ENCODE results near the gene RALGDS. TPM values are rescaled to one million over a fixed set of nuclear protein-coding genes. Genes with fewer than 3 reads are reported as not detected.

RALGDS gene
- total and polyA plus RNA-seq, 2 experiments from 2014 or later: 8.6 to 20.3 TPM

DNA sequence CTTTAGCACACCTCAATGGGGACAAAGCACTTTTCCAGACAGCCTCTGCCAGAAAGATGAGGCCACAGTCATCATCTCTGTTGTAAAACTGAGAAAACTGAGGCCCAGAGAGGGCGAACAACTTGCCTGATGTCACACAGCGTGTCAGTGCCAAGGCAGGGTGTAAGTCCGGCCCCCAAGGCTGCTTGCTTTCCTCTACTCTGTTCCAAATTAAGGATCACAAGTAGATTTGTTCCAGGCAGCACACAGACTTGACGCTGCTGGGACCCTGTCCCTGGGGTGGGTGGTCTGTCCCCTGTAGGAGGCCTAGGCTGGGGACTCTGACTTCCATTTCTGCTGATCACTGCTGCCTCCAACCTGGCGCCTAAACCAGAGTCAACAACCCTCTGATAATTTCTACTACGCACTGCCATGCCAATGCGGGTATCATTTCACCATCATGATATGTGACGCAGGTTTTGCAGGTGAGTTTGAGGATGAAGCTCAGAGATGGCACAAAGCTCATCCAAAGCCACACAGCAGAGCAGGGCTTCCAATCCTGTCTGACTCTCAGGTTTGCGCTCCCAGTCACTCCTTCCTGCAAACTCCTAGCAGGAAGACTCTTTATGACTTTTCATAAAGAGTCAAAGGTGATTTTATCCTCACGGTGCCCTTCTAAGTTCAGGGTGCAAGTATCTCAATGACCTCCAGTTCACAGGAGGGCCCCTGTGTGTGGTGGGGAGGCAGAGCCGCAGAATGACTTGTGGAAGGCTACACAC is 13.5 kb upstream of the RALGDS start:
- Histone ChIP-seq H3K4me3 (no peak overlapping the region), H3K27ac (ENCODE audit: low read depth) (no peak overlapping the region), H3K79me2 (replicated peaks; ENCODE audit: insufficient read depth) (no peaks in the 10 kb centered on the region), H3K4me1 (ENCODE audit: insufficient read depth) (no peaks in the 10 kb centered on the region), H3K27me3 (ENCODE audit: insufficient read depth) (no peaks in the 10 kb centered on the region), H2AFZ (no peak overlapping the region), H4K20me1 (replicated peaks; ENCODE audit: insufficient read depth) (peaks cover 13% of the 10 kb centered on the region), H3K9me2 (ENCODE audit: insufficient read depth) (no peaks in the 10 kb centered on the region), H3K4me2 (no peak overlapping the region), H3K36me3 (ENCODE audit: insufficient read depth) (no peaks in the 10 kb centered on the region), H3F3A (replicated peaks; ENCODE audit: low read depth) (no peaks in the 10 kb centered on the region)
- no peak overlapping the region for H3K27ac Mint-ChIP-seq
- no peak overlapping the region for H3K4me3 Mint-ChIP-seq
- H3K36me3 Mint-ChIP-seq (ENCODE audit: low read depth): no peaks in the 10 kb centered on the region; the same call in 2 of the 3 replicates
- ATAC-seq: no peak
- DNase-seq (ENCODE audit: low spot score): no peak
- peaks cover 13% of the 10 kb centered on the region for H3K27me3 Mint-ChIP-seq (ENCODE audit: insufficient read depth, low read depth, poor library complexity)
- TF ChIP-seq ZNF114 (CRISPR knock-in tag; IDR thresholded peaks at IDR 0.05) (no peak), JUNB (IDR thresholded peaks at IDR 0.05; ENCODE audit: unreplicated experiment) (no peak), CREB1 (CRISPR knock-in tag; IDR thresholded peaks at IDR 0.05; ENCODE audit: low read depth) (no peak), EZH2phosphoT487 (IDR thresholded peaks at IDR 0.05; ENCODE audit: unreplicated experiment) (no peak)
- TF ChIP-seq, protein P1, sequence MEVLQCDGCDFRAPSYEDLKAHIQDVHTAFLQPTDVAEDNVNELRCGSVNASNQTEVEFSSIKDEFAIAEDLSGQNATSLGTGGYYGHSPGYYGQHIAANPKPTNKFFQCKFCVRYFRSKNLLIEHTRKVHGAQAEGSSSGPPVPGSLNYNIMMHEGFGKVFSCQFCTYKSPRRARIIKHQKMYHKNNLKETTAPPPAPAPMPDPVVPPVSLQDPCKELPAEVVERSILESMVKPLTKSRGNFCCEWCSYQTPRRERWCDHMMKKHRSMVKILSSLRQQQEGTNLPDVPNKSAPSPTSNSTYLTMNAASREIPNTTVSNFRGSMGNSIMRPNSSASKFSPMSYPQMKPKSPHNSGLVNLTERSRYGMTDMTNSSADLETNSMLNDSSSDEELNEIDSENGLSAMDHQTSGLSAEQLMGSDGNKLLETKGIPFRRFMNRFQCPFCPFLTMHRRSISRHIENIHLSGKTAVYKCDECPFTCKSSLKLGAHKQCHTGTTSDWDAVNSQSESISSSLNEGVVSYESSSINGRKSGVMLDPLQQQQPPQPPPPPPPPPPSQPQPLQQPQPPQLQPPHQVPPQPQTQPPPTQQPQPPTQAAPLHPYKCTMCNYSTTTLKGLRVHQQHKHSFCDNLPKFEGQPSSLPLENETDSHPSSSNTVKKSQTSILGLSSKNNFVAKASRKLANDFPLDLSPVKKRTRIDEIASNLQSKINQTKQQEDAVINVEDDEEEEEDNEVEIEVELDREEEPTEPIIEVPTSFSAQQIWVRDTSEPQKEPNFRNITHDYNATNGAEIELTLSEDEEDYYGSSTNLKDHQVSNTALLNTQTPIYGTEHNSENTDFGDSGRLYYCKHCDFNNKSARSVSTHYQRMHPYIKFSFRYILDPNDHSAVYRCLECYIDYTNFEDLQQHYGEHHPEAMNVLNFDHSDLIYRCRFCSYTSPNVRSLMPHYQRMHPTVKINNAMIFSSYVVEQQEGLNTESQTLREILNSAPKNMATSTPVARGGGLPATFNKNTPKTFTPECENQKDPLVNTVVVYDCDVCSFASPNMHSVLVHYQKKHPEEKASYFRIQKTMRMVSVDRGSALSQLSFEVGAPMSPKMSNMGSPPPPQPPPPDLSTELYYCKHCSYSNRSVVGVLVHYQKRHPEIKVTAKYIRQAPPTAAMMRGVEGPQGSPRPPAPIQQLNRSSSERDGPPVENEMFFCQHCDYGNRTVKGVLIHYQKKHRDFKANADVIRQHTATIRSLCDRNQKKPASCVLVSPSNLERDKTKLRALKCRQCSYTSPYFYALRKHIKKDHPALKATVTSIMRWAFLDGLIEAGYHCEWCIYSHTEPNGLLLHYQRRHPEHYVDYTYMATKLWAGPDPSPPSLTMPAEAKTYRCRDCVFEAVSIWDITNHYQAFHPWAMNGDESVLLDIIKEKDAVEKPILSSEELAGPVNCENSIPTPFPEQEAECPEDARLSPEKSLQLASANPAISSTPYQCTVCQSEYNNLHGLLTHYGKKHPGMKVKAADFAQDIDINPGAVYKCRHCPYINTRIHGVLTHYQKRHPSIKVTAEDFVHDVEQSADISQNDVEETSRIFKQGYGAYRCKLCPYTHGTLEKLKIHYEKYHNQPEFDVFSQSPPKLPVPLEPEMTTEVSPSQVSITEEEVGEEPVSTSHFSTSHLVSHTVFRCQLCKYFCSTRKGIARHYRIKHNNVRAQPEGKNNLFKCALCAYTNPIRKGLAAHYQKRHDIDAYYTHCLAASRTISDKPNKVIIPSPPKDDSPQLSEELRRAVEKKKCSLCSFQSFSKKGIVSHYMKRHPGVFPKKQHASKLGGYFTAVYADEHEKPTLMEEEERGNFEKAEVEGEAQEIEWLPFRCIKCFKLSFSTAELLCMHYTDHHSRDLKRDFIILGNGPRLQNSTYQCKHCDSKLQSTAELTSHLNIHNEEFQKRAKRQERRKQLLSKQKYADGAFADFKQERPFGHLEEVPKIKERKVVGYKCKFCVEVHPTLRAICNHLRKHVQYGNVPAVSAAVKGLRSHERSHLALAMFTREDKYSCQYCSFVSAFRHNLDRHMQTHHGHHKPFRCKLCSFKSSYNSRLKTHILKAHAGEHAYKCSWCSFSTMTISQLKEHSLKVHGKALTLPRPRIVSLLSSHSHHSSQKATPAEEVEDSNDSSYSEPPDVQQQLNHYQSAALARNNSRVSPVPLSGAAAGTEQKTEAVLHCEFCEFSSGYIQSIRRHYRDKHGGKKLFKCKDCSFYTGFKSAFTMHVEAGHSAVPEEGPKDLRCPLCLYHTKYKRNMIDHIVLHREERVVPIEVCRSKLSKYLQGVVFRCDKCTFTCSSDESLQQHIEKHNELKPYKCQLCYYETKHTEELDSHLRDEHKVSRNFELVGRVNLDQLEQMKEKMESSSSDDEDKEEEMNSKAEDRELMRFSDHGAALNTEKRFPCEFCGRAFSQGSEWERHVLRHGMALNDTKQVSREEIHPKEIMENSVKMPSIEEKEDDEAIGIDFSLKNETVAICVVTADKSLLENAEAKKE (CRISPR knock-in tag; IDR thresholded peaks at IDR 0.05): no peak
- TF ChIP-seq, protein P2, sequence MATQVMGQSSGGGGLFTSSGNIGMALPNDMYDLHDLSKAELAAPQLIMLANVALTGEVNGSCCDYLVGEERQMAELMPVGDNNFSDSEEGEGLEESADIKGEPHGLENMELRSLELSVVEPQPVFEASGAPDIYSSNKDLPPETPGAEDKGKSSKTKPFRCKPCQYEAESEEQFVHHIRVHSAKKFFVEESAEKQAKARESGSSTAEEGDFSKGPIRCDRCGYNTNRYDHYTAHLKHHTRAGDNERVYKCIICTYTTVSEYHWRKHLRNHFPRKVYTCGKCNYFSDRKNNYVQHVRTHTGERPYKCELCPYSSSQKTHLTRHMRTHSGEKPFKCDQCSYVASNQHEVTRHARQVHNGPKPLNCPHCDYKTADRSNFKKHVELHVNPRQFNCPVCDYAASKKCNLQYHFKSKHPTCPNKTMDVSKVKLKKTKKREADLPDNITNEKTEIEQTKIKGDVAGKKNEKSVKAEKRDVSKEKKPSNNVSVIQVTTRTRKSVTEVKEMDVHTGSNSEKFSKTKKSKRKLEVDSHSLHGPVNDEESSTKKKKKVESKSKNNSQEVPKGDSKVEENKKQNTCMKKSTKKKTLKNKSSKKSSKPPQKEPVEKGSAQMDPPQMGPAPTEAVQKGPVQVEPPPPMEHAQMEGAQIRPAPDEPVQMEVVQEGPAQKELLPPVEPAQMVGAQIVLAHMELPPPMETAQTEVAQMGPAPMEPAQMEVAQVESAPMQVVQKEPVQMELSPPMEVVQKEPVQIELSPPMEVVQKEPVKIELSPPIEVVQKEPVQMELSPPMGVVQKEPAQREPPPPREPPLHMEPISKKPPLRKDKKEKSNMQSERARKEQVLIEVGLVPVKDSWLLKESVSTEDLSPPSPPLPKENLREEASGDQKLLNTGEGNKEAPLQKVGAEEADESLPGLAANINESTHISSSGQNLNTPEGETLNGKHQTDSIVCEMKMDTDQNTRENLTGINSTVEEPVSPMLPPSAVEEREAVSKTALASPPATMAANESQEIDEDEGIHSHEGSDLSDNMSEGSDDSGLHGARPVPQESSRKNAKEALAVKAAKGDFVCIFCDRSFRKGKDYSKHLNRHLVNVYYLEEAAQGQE (IDR thresholded peaks at IDR 0.05; ENCODE audit: unreplicated experiment): no peak
- H3K9me3 Mint-ChIP-seq: no peaks in the 10 kb centered on the region
- H3K4me1 Mint-ChIP-seq: peaks cover 14% of the 10 kb centered on the region
